HG03565 (cell line): ENCODE measurements around the gene KCNIP2.
"Not testable (repeated sequence)": the region's sequence is repeated elsewhere in the genome, so short reads cannot be mapped to it uniquely, and the experiment has no call there.

Experiments used
- ATAC-seq: cut with Tn5 transposase; IDR thresholded peaks from one replicate; pipeline ENCODE4 v1.9.1; 2021; ENCODE audit warnings: mild to moderate bottlenecking, moderate library complexity; ENCODE audit not compliant: unreplicated experiment

KCNIP2 gene

DNA sequence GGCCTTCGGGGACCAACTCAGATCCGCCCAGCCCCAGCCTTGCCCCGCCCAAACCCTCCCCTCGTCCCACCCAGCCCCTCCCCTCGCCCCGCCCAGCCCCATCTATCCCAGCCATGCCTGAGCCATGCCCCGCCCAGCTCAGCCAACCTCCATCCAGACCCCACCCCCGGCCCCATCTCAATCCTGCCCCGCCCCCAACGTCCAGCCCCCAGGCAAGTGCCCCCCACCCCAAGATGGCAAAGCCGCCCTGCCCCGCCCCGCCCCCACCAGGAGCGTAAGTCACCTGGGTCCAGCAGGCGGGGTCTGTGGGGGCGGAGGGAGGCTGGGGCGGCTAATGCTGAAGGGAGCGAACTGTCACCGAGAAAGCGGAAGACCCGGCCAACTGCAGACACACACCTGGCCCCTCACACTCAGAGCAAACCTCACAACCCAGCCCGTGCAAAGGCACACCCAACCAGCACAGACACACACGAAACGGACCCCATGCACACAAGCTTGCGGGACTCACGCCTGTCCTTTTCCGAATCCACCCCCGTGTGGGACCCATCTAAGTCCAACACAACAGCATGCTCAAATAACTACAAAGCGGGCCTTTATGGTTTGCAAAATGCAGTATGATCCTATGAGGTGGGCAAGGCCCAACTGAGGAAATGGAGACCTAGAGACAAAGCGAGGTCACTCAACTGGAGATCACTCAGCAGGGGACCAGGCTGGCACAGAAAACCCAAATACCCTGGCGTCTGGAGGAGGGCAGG lies 13.9 kb downstream of the KCNIP2 start:
- no peak for ATAC-seq

DNA sequence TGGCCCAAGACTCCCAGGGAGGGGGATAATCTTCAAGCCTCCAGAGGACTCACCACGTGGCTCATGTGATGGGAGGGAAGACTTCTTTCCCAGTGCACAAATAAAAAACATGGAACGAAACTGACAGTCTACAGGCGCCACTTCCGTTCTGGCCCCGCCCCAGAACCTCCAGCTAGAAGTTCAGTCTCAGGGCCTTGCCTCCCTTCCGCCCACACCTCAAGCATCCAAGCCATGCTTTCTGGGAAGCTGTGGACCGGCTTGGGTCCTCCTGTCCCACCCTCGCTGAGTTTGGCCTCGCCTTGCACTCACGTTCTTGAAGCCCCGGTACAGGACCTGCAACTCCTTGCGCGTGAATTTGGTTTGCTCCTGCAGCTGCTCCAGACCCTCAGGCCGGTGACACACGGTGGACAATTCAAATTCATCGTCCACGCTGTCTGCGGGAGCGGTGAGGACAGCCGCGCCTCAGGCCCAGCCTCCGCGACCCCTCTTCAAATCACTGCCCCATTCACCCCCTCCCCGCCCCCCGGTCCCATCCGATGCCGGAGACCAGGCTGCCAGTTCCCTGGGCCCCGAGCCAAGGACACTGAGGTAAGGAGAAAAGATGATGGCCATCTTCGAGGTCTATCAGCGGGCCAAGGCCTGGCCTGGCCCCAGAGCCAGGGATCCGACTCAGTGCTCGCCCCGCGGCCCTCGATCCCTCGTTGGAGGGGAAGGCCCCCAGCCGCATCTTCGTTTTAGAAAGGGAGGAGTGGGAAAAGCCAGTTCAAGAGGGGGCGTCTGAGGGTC lies 14.6 kb downstream of the KCNIP2 start:
- ATAC-seq = no peak

DNA sequence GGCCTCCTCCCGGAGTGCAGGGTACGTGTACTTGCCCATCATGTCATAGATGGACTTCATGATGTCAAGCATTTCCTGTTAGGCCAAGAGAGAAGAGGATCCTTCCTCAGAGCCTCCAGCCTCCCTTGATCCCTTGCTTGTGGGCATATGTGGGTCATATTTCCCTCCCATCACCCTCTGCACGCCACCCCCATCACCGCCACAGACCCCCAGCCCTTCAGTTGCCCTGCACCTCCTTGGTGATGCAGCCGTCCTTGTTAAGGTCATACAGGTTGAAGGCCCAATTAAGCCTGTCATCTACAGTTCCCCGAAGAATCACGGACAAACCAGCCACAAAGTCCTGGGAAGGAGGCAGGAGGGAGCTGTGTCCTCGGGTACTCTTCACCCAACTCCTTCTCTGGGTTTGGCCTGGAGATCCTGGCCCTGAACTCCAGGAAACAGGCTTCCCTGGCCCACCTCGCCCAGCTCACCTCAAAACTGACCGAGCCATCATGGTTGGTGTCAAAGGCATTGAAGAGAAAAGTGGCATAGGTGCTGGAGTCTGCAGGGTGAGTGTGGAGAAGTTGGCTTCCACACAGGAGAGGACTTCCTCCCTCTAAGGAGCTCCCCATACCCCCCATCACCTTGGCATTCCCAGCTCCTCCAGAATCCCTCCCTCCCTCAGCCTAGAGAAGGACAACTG lies 15.5 kb downstream of the KCNIP2 start:
- no peak for ATAC-seq

DNA sequence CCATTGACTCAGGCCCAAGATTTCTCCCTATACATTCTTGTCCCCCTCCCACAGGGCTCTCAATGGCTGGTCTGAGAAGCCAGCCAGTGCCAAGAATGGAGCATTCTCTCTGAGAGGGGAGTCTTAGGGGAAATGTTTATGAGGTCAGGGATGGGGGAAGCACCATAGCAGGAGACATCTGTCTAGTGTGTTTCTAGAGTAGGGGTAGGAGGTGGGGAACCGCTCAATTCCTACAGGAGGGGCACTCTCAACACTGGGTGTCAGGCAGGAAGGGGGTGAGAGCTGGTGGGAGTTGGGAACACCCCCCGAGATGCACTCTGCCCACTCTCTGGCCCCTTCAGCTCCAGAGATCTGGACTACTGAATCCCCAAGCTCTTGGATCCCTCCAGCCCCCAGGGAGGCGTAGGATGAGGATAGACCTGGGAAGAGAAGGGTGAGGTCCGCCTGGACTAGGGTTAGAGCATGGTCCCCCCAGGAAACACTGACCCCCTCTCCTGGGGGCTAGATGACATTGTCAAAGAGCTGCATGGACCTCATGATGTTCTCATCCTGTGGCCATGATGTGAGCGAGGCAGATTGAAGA lies 16.7 kb downstream of the KCNIP2 start:
- ATAC-seq = no peak

DNA sequence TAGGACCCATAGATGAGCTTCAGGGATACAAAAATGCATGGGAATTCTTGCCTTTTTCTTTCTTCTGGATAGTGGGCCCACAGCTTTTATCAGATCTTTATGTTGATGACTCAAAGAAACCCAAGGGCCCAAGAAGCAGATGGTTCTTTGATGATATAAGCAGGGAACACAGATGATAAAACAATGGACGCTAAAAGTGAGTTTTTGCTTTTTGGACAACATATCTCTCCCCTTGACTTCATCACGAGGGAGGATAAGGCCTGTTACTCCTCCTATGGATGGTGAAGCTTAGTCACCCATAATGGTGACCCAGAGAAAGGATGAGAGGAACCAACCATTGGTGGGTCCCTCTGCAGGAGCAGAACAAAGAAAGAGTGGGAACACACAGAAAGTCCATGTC lies 18.9 kb downstream of the KCNIP2 start:
- ATAC-seq = no peak

DNA sequence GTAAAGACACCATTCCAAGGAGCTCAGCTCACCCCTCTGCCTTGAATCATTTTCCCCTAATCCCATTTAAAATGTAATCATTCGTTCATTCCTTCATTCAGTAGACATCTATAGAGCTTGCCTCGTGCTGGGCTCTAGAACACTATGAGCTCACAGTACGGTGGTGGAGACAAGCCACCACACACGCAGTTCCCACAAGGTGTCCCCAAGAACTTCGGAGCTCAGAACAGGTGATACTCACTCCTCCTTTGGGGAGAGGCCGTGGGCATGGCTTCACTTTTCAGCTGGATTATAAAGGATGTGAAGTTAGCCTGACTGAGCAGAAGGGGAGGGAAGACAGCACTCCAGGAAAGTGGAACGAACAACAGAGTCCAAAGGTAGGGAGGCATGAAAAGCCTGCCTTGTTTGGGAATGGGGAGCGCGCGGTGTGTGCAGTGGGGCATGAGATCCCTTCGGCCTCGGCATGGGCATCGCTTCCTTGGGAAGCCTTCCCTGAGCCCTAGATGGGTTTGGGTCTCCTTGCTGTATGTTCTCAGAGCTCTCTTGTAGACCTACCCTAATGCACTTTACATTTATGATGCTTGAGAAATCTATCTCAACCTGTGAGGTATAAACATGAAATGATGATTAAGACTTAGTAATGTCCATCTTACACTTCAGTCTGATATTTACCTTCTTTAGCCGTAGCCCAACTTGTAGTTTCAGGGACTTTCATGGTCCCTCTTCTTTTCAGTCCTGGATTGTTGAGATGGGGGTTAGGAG lies 24.5 kb downstream of the KCNIP2 start:
- peak; percentile 6 for ATAC-seq

DNA sequence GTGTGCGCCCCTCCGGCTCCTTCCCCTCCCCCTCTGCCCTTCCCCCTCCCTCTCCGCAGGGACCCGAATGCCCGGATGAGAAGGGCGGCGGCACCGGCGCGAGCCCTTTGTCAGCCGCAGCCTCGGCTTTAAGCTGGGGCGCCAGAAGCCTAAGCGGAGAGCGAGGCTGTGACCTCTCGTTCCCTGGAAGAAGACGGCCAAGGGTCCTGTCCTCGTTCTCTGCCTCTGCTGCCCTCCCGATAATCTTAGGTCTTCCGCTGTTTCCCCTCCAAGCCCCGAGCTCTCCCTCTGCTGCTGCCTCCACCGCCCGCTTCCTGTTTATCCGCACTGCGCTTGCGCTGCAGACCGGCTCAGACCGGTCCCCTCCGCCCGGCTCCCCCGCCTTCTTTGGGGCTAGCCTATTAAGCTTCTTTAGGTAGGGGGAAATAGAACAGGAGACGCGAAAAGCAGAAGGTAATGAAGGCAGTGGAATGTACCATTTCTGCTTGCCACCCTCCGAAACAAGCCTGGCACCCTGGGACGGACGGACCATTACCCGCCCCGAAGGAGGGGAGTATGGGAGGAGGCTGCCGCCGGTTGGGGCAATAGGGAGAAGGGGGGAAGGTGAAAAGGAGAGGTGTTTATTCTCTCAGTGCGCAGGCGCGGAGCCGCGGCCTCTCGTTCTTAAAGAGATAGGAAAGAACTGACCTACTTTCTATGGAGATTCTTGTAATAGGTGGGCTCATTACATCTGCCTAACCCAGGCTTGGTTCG lies 25.3 kb downstream of the KCNIP2 start, which contains the start of gene OGA:
OGA (minus strand) TSS at position 326 of the 753 bp plus-strand sequence. CDS start 422 bp downstream, outside the sequence.
- ATAC-seq = peak; percentile 81

DNA sequence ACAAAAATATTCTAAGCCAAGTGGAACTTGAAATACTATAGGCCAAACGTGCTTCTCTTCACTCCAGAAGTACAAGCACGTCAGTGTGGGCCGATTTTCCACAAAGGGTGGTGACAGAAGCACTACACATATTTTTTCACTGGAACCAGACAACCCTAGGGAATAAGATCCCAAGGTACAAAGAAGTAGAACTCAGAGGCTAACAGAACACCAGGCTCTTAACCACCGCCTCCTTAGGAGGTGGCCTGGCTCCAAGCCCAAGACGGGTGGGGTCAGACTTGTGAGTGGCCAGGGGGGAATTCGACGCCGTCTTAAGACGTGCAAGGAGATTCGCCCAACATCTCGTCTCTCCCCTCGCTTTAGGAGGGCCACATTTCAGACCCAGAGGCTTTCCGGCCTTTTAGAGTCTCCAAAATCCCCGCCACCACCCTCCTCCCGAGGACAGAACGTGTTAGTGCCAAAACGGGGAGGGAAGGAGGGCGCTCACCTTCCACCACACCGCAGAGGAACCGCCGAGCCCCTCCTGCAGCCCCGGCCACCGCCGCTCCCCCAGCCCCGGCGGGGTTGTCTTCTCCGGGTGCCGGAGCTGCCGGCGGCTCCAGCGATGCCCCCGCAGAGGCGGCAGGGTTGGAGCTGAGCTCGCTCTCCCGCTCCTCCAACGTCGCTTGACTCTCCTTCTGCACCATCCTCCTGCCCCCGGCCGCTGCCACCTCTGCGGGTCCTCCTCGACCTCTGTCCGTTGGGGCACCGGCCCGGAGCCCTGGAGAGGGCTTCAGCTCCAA lies 26.1 kb downstream of the KCNIP2 start:
- ATAC-seq = no peak

DNA sequence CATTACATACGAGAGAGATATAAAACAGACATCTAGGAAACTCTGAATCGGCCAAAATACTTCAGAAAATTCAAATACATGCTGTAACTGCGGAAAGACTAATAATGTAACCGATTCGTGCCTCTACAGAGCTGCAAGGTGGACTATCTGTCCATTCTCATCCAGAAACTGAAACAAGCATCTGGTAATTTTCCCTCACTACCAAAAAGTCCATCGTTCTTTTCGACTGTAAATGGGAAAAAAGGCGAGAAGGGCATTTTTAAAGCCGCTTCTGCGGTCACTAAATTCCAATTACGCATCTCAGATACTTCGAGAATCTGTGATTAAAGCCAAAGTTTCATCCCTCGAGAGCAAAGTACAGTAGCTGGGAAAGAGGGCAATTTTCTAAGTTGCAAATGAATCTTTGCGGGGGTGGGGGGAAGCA lies 26.7 kb downstream of the KCNIP2 start:
- no peak for ATAC-seq

DNA sequence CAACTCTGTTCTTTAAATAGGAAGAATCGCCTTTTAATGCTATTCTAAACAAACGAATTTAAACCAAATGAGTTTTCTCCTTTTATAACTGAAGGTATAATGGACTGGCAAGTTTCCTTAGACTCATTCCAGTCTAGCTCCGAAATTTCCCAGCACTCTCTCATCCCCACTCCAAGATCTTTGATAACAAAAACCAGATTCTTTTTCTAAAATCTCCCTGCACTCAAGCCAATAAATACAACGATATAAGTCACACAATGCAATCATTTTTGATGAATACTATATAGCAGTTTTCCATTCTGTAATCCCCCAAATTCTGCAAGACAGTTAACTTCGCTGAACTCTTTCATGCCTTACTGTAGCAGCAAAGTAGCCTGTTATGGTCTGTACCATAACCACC lies 27.2 kb downstream of the KCNIP2 start:
- ATAC-seq = no peak

DNA sequence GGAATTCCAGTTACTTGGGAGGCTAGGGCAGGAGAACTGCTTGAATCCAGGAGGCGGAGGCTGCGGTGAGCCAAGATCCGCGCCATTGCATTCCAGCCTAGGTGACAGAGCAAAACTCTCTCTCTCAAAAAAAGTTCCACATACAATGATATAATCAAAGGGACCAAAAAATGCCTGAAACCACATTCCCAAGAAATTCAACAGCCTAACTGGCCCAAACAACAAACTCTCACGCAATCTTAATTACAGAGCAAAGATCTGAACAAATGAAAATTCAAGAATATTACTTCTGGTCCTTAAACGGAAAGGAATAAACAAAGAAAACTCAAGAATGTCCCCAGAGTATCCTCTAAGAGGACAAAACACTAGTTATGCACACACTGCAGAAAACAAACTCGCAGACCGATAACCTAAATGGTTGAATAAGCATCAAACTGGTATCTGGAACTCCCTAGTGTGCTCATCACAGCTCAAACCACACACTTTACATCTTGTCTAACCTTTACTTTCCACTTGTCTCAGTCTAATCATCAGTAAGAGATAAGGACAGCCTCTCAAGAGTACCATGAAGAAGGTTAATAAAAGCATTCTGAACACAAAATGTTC lies 29.0 kb downstream of the KCNIP2 start:
- ATAC-seq = no peak

DNA sequence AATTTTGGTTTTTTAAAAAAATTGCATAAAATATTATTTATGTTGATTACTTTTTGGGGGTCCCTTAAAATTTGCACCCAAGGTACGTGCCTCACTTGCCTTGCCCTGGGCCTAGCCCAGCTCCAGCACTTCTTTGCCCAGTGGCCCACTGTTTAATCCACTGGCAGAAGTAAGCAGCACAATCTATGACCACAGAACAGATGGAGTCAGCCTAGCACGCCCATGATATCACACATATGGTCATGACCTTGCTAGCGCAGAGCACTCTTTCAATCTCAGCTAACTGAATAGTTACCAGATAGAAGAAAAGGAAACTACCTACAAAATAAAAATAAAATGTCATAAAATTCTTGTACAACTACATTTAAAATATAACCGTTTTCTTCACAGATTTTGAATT lies 31.0 kb downstream of the KCNIP2 start:
- ATAC-seq = no peak

DNA sequence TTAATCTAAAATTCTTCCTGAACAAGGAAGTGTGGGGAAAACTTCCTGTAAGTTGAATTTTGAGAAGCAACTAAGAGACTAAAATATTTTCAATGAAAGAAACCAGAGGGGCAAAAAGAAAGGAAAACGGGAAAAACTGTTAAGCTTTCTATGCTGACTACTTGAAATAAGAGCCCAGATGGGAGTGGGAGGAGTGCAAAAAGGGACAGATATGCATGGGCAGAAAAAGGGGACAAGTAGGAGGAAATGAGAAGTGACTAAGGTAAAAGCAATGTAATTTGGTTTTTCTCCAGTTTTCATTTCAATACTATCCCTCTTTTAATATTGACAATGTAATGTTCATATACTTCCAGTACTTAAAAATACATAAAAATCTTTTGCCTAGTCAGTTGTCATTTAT lies 36.4 kb downstream of the KCNIP2 start:
- no peak for ATAC-seq

DNA sequence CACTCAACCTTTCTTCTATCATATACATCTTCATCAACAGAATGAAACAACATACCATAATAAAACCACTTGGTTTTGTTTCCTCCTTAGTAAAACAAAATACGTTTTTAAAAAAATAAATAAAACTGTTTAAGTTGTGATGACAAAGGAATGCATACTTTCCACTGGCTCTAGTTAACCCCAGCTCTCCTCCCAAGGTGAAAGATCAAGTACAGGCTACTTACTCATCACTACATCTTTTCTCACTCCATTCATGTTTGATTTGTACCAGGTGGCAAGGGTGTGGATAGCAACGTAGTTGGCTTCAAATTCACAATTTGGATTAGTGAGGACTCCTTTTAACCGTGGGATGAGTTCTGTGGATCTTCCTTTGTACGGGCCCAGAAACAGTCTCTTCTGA lies 40.1 kb downstream of the KCNIP2 start:
- ATAC-seq = no peak

DNA sequence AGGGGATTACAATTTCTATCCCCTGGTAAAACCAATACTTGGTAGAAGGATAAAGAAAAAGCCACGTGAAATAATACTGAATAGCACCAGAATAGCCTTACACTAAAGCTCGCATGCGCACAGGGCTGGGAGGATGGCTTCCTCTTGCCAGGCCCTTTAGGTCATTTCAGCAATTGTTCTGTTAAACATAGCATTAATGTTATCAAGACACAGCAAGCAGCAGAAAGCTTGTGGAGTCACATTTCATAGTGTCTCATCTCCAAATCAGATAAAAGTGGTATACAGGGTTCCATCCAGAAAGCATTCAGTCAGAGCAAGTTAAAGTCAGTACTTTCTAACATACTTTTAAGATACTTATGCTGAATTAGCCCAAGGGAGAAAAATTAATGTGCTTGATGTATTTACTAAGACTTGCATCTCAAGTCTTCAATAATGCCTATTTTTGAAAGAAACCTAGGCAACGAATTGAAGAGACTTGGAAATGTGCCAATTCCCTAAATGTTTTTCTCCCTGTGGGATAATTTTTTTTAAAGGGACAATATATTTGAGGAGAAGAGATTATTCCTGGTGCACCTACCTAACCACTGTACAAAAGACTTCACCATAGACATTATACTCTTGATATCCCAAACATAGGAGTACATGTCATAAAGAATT lies 46.1 kb downstream of the KCNIP2 start:
- ATAC-seq = no peak

DNA sequence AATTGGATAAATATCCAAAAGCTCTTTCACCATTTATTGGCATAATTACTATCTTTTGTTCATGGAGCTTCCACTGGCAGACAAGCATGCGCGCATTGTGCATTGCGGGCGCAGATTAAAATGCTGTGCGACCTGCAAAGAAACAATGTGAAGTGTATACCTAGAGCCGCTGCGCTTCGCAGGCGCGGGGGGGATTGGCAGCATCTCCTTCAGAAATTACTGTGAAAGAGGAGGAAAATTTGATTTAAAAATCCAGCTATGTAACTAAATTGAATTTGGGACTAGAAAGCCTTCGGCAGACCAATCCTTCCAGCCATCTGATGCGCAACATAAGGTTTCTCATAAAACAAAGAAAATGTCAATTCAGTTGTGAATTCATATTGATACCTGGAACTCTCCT lies 50.1 kb downstream of the KCNIP2 start:
- ATAC-seq = no peak

DNA sequence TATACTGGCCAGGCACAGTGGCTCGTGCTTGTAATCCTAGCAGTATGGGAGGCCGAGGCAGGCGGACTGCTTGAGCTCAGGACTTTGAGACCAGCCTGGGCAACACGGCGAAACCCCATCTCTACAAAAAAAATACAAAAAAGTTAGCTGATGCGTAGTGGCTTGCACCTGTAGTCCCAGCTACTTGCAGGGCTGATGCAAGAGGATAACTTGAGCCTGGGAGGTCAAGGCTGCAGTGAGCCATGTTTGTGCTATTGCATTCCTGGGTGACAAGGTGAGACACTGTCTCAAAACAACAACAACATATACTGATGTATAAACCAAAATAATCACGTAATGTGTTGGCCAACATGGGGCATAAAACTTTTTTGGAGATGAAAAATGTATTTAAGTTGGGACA lies 53.9 kb downstream of the KCNIP2 start:
- no peak for ATAC-seq

DNA sequence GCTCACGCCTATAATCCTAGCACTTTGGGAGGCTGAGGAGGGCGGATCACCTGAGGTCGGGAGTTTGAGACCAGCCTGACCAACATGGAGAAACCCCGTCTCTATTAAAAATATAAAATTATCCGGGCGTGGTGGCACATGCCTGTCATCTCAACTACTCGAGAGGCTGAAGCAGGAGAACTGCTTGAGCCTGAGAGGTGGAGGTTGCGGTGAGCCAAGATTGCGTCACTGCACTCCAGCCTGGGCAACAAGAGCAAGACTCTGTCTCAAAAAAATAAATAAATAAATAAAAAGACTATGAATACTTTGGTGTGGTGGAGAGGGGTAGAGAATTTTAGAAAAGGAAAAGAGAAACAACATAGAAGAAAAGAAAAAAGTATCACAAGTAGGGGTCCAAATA lies 54.4 kb downstream of the KCNIP2 start:
- not testable (repeated sequence) for ATAC-seq
